ENCODE measurements around the gene ACSS3.

- no peak for TF ChIP-seq CTCF (IDR thresholded peaks at IDR 0.05; ENCODE audit: low read depth, low read length)
- TF ChIP-seq EZH2phosphoT487 (IDR thresholded peaks at IDR 0.05; ENCODE audit: low read depth): no peak
These were observed 82.0 kb downstream of the ACSS3 start for GRCh38 chr12:81159856-81160255.

All from OCI-LY3 (cell line).